Esophagus muscularis mucosa (tissue), 4 donors: ENCODE measurements around the gene GREB1. TPM values are rescaled to one million over a fixed set of nuclear protein-coding genes. Genes with fewer than 3 reads are reported as not detected.

Experiments used
- DNase-seq: peaks from one replicate; pipeline ENCODE4 v3.0.0-alpha.2; 2017; ENCODE audit errors: extremely low spot score
- H3K27ac ChIP-seq, 4 donors: fragments of 200-600 bp; sonication (generic); replicated peaks in 1 of 4; 1 replicate in 3 of 4; 2 replicates in 1 of 4; pipeline ENCODE4 v1.5.1; 2016 to 2019; ENCODE audit warnings: mild to moderate bottlenecking in 1 of 4
- H3K27me3 ChIP-seq, 4 donors: fragments of 200-600 bp; sonication (generic); one replicate each; pipeline versions ENCODE4 v1.5.1 to v1.6.0; 2016 to 2019
- H3K36me3 ChIP-seq, 4 donors: fragments of 200-600 bp; sonication (generic); one replicate each; pipeline ENCODE4 v1.5.1; 2016 to 2019
- H3K4me1 ChIP-seq, 4 donors: fragments of 200-600 bp; sonication (generic); one replicate each; pipeline ENCODE4 v1.5.1; 2016 to 2019
- H3K4me3 ChIP-seq, 4 donors: fragments of 200-600 bp; sonication (generic); 1 replicate in 2 of 4; 2 replicates in 2 of 4; pipeline ENCODE4 v1.5.1; 2016 to 2019; ENCODE audit warnings: mild to moderate bottlenecking in 4 of 4, moderate library complexity in 1 of 4
- H3K9me3 ChIP-seq, 4 donors: fragments of 200-600 bp; sonication (generic); 1 replicate in 3 of 4; 2 replicates in 1 of 4; pipeline ENCODE4 v1.5.1; 2016 to 2019
- CTCF ChIP-seq, 3 experiments: fragments of 200-600 bp in 2 of 3; fragments of 450-650 bp in 1 of 3; sonication (generic) in 2 of 3; IDR thresholded peaks; one replicate each; pipeline ENCODE4 v1.5.1; 2017 to 2019; ENCODE audit warnings: antibody characterized with exemption in 3 of 3, mild to moderate bottlenecking in 2 of 3, moderate library complexity in 1 of 3
- EP300 ChIP-seq: sonication (generic); formaldehyde crosslinking; IDR thresholded peaks from one replicate; pipeline ENCODE4 v1.6.1; 2017; ENCODE audit warnings: antibody characterized with exemption
- POLR2A ChIP-seq: fragments of 450-650 bp; IDR thresholded peaks from one replicate; pipeline ENCODE4 v1.6.1; 2017; ENCODE audit warnings: antibody characterized with exemption, moderate library complexity, mild to moderate bottlenecking, low read depth
- POLR2AphosphoS5 ChIP-seq, 2 donors: sonication (generic); formaldehyde crosslinking; IDR thresholded peaks; one replicate each; pipeline ENCODE4 v1.6.1; 2017; ENCODE audit warnings: antibody characterized with exemption in 2 of 2
- WGBS: methylation state at CpG from one replicate; pipeline ENCODE4 v1.1.5; 2018; 5-methylcytosine and 5-hydroxymethylcytosine counted together
- intact Hi-C: fragments of 100-400 bp; cut with DNase I; formaldehyde crosslinking; loops from one replicate; pipeline ENCODE4 v1.15.1; 2023
- total RNA-seq, 4 donors: library from RNA; depleted of rRNA; stranded (reverse); fragments of >200 nt; gene quantifications; one replicate each; pipeline versions ENCODE4 v1.1.0 to v1.2.1, GENCODE V29; 2016

GREB1 gene
- total RNA-seq, 4 donors from 2014 or later = 3.7 to 11.0 (median 7.7) TPM

DNA sequence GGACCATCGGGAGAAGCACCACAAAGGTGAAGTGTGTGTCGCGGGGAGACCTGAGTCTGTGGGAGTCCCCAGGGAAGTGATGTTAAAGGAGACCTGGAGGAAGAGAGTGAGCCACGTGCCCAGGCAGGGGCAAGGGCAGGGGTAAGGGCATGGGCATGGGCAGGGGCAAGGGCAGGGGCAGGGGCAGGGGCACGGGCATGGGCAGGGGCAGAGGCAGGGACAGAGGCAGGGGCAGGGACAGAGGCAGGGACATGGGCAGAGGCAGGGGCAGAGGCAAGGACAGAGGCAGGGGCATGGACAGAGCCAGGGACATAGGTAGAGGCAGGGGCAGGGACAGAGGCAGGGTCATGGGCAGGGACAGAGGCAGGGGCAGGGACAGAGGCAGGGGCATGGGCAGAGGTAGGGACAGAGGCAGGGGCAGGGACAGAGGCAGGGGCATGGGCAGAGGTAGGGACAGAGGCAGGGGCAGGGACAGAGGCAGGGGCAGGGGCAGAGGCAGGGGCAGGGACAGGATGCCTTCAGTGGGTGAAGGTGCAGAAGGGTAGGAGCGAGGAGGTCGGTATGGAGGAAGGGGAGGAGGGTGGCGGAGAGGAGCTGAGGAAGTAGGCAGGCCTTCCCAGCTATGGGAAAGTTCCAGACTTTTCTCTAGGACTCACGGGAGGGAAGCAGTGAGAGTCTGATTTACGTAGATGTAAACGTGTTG is 102.9 kb downstream of the GREB1 start:
- H3K4me3 ChIP-seq = no peak overlapping the region
- no peaks in the 10 kb centered on the region for H3K4me1 ChIP-seq
- DNase-seq = no peak
- H3K27ac ChIP-seq = no peak overlapping the region
- TF ChIP-seq POLR2AphosphoS5 (IDR thresholded peaks at IDR 0.05) = no peak
- TF ChIP-seq EP300 = no peak
- TF ChIP-seq POLR2A = no peak
- no peak for TF ChIP-seq CTCF (IDR thresholded peaks at IDR 0.05)
- no peaks in the 10 kb centered on the region for H3K27me3 ChIP-seq
- intact Hi-C loops = no loop called here
- 74% methylated on average over 11 of the region's 11 CpGs for WGBS
- H3K9me3 ChIP-seq = no peaks in the 10 kb centered on the region
- H3K36me3 ChIP-seq = peaks cover 0 to 57% (median 5%) of the 10 kb centered on the region in 4 donors

- no peak overlapping the region for H3K27ac ChIP-seq
- H3K9me3 ChIP-seq = no peaks in the 10 kb centered on the region
- no peaks in the 10 kb centered on the region for H3K4me1 ChIP-seq
- H3K36me3 ChIP-seq = peaks cover 0 to 50% (median 5%) of the 10 kb centered on the region in 4 donors
- H3K4me3 ChIP-seq = no peak overlapping the region
- no peaks in the 10 kb centered on the region for H3K27me3 ChIP-seq
- TF ChIP-seq CTCF (IDR thresholded peaks at IDR 0.05) = no peak
- DNase-seq = no peak
- intact Hi-C loops = no loop called here
- WGBS = 95% methylated on average over 15 of the region's 15 CpGs
These were observed 103.7 kb downstream of the GREB1 start for GRCh38 chr2:11637546-11637945.

- no peak overlapping the region for H3K4me3 ChIP-seq
- H3K9me3 ChIP-seq = no peaks in the 10 kb centered on the region
- H3K27ac ChIP-seq = no peak overlapping the region
- 82% methylated on average over 5 of the region's 5 CpGs for WGBS
- intact Hi-C loops = no loop called here
- no peak for TF ChIP-seq POLR2AphosphoS5 (IDR thresholded peaks at IDR 0.05)
- TF ChIP-seq CTCF (IDR thresholded peaks at IDR 0.05) = no peak
- TF ChIP-seq EP300 = no peak
- TF ChIP-seq POLR2A = no peak
- H3K4me1 ChIP-seq = no peaks in the 10 kb centered on the region
- no peaks in the 10 kb centered on the region for H3K27me3 ChIP-seq
- peaks cover 0 to 35% (median 3%) of the 10 kb centered on the region in 4 donors for H3K36me3 ChIP-seq
- no peak for DNase-seq
These were observed 105.7 kb downstream of the GREB1 start for GRCh38 chr2:11639503-11639902.

GRCh38 chr2:11640132-11640531 is 106.3 kb downstream of the GREB1 start:
- Histone ChIP-seq H3K27ac (no peak overlapping the region), H3K27me3 (no peaks in the 10 kb centered on the region), H3K4me1 (no peaks in the 10 kb centered on the region), H3K36me3 (peaks cover 0 to 29% (median 3%) of the 10 kb centered on the region in 4 donors), H3K4me3 (no peak overlapping the region), H3K9me3 (no peaks in the 10 kb centered on the region)
- intact Hi-C loops = no loop called here
- no peak for TF ChIP-seq POLR2A
- TF ChIP-seq EP300 = no peak
- WGBS = 98% methylated on average over 23 of the region's 27 CpGs
- no peak for DNase-seq

GRCh38 chr2:11642972-11643371 is 109.1 kb downstream of the GREB1 start:
- no peaks in the 10 kb centered on the region for H3K4me1 ChIP-seq
- no peak for TF ChIP-seq POLR2AphosphoS5 (IDR thresholded peaks at IDR 0.05)
- TF ChIP-seq POLR2A = no peak
- TF ChIP-seq EP300 = no peak
- no peak for TF ChIP-seq CTCF (IDR thresholded peaks at IDR 0.05)
- intact Hi-C loops = no loop called here
- H3K36me3 ChIP-seq = peaks cover 0 to 21% (median 3%) of the 10 kb centered on the region in 4 donors
- H3K9me3 ChIP-seq = no peaks in the 10 kb centered on the region
- no peak overlapping the region for H3K27ac ChIP-seq
- no peaks in the 10 kb centered on the region for H3K27me3 ChIP-seq
- H3K4me3 ChIP-seq = no peak overlapping the region
- WGBS = 79% methylated on average over 7 of the region's 7 CpGs
- DNase-seq = no peak
